ENCODE data around the gene SPOCD1. TPM values are rescaled to one million over a fixed set of nuclear protein-coding genes. Genes with fewer than 3 reads are reported as not detected.

The SPOCD1 gene
- total RNA-seq, 1 donor from 2014 or later = not detected

DNA sequence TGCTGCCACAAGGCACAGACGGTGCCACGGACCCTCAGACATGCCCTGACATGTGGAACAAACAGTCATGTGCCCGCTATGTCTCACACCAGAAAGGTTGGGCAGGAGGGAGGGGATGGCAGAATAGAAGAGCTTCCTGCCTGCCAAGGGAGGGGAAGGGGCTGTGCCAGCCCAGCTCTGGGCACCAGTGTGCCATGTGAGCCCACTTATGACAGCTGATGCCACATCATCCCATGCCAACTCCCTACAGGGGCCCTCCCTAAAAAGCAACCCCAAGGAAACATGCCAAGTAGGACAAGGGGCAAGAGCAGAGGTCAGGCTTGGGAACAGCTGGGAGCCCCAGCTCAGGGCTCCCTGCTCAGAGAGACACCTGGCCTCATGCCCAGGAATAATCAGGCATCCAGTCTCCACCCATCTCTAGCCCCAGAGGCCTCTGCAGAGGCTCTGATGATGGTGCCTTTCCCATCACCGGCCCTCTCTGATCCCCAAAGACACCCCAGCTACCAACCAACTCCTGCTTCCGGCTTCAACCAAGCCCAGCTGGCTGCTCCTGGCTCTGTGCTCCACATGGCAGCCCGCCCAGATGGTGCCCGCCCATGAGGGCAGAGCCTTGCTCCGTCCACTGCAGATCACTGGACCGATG, 62.0 kb downstream of the SPOCD1 start:
- DNase-seq = peak; percentile 68
- peak; percentile 65 for ATAC-seq (ENCODE audit: poor library complexity)
- intact Hi-C loops (cut with DNase I) = no loop called here

DNA sequence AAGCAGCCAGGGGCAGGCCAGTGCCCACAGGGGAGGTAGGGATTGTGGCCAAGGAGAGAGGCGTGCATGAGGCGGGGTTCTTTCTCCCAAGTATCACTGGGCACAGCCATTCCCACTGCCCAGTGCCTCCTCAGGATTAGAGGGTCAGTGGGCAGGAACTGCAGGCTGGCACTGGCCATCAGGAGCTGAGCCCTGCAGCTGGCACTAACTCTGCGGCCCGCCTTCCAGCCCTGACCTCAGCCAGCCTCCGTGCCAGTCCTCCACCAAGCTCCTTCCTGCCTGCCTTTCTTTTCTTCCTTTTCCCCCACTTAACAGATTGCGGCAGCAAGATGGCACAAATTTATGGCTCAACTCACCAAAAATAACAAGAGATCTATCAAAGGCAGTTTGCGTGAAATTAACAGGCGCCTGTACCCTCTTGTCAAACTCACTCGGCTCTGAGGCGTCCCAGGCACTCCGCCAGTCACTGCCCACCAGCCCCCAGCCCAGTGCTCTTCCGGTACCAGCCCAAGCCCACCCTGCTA, 62.8 kb downstream of the SPOCD1 start:
- intact Hi-C loops (cut with DNase I) = no loop called here
- DNase-seq = no peak
- ATAC-seq (ENCODE audit: poor library complexity) = peak; percentile 28

DNA sequence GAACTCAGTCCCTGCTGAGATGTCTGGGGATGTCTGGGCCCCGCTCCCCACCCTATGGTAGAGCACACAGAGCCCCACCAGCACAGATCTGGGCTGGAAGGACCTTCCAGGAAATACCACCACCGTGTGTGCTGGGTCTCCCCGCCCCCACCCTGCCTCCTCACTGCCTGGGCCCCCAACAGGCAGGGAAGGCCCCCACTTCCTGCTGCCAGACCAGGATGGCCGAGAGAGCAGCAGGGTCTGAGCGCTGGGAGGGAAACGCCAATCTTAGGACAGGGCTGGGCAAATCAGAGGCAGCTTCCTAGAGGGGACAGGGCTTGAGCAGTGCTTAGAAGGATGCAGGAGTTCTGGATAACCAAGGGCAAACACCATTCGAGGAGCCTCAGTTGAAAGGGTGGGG, 63.6 kb downstream of the SPOCD1 start:
- ATAC-seq (ENCODE audit: poor library complexity) (no peak), DNase-seq (no peak)
- intact Hi-C loops (cut with DNase I) = no loop called here

DNA sequence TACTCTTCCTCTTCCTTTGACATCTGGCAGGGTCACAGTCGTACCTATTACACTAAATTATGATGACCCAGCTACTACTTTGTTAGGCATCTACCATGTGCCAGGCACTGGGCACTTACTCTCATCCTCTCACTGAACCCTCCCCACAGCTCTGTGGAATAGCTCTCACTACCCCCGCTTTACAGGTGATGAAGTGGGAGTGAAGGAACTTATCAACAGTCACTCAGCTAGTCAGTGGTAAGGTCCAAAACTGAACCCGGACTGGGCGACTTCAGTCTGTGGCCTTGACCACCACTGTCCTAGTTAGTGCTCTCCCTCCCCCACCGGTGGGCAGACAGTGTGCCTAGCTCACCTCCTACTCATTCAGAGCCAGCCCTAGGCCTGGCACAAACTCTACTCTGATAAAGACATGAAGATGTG, 64.0 kb downstream of the SPOCD1 start:
- ATAC-seq (ENCODE audit: poor library complexity) (peak; percentile 54), DNase-seq (peak; percentile 63)
- intact Hi-C loops (cut with DNase I) = no loop called here

DNA sequence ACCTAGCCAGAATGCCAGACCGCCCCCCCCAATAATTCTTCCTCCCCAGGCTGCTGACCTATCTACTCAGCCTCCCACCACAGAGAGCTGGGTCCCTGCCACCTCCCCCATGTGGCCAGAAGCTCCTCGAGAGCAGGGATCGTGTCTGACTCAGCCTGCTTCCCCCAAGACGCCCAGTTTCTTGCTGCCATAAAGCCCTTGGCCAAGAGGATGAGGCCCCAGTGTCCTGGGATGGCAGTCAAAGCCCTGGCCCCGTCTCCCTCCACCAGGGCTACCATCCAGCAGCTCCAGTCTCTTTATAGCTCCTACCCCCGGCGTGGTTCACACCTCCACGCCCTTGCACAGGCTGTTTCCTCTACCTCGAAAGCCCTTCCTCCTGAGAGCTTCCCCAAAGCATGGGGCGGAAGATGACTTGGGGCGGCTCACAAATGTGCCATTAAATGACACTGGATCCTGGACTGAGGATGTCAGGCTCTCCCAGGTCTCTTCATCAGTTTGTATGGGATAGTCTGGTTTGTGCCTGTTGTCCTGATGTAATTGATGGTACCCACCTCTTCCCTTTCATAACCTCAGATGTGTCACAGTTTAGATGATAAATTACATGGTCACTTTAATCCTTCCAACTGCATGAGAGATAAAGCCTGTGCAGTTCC, 64.8 kb downstream of the SPOCD1 start:
- intact Hi-C loops (cut with DNase I) = no loop called here
- ATAC-seq (ENCODE audit: poor library complexity) = no peak
- DNase-seq = no peak

DNA sequence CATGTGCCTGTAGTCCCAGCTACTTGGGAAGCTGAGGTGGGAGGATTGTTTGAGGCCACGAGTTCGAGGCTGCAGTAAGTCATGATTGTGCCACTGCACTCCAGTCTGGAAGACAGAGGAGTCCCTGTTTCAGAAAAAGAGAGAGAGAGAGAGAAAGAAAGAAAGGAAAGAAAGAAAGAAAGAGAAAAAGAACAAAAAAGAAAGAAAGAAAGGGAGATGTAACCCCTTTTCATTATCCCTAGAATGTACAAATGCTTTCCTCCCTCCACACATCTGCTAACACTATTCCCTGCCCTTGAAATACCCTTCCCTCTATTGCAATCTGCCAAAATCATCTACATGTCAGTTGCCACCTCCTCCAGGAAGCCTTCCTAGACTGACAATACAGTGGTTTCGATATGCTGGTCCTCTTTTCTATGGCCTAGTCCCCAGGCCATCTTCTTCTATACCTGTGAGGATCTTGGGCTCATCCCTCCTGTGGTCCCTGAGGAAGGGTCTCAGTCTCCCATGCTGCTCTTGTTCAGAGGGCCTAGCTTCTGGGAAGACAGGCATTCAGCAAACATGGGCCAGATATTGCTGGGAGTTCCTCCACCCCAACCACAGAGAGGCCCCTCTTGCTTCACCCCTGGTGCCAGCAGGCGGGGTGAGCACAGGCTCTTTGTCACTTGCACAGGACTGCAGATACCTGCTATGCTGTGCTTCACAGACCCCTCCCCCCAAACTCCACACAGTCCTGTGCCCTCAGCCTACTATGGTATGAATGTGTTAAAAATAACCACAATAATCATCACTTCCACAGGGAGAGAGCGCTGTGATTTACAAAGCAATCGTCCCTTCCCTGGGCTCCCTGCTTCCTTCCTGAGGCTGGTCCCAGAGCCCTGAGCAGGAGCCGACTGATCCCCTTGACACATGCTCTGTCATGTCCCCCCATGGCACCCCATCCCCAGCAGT, 65.8 kb downstream of the SPOCD1 start:
- ATAC-seq (ENCODE audit: poor library complexity) (no peak), DNase-seq (no peak)
- intact Hi-C loops (cut with DNase I) = no loop called here

DNA sequence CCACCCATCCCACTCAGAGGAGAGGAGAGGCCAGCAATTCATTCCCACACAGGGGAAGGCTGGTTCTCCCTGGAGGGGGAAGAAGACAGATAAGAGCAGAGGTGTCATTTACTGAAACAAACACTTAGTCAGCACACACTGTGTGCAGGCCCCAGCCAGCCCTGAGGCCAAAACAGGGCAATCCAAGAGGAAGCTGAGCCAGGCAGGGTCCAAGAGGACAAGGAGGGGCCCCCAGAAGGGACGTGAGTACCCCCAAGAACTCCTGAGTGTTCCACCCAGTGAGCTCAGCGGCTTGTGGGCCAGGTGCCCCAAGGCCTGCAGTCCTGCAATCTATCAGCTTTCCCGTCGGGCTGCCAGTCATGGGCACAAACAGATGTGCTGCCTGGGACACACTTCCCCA, 67.5 kb downstream of the SPOCD1 start:
- intact Hi-C loops (cut with DNase I) = no loop called here
- ATAC-seq (ENCODE audit: poor library complexity) = peak; percentile 36
- peak; percentile 59 for DNase-seq

DNA sequence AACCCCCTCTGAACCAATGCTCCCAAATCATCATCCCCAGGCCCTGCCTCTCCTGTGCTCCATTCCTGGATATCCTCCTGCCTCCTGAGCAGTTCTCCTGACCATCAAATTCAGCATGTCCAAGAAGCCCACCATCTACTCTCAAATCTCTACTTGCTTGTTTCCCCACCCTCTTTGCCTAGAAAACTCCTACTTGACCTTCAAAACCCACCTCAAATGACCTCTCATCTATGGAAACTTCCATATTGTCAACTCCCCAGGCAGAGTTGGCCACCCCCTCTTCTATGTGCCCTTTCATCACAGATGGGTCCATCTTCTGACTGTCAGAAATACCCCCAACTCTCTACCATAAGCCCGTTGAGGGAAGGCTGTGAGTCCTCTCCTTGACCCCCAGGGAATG, 68.5 kb downstream of the SPOCD1 start:
- ATAC-seq (ENCODE audit: poor library complexity) = no peak
- intact Hi-C loops (cut with DNase I) = no loop called here
- no peak for DNase-seq

DNA sequence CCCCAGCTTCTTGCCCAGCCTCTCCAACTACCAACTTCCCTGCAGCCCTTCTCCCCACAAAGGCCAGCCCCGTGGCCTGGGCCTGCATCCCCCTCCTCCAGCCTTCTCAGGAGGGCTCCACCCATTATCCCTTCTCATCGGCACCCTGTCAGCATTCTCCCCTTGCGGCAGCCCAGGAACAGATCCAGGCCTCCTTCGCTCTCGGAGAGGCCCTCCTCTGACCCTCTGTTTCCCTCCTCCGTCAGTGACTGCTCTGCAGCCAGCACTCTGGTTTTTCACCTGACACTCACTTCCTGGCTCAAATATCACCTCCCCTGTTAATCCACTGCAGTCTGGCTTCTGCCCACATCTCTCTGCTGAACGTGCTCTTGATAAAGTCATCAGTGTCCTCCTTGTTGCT, 69.1 kb downstream of the SPOCD1 start:
- intact Hi-C loops (cut with DNase I) = no loop called here
- peak; percentile 23 for ATAC-seq (ENCODE audit: poor library complexity)
- no peak for DNase-seq

DNA sequence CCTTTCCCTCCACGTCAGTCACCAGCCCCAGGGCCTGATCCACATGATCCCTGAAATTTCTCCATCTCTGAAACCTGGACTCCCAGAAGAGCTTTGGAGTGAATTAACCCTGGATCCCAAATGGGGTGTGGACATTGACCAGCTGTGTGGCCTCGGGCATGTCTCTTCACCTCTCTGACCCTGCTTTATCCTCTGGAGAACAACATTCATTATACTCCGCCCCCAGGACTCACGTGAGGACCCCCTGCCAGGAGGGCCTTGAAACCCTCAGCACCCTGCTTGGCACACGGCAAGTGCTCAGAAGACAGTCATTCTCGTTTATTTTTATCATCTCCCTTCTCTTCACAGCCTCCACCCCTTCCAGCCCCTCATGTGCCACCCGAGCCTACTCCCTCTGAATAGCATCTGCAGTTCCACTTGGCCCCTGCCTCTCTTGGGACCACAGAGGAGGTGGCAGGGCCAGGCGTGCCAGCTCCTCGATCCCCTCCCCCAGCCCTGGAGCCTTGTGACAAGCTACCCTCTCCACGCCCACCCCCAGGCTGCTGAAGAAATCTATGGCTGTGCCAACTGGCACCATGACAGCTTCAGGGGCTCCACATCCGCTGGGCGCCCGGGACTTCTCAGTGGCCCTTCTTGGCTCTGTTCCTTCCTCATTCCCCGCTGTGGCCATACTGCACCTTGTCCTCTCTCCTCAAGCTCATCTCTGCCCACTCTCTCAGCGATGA, 69.7 kb downstream of the SPOCD1 start:
- ATAC-seq (ENCODE audit: poor library complexity) (no peak), DNase-seq (no peak)
- intact Hi-C loops (cut with DNase I) = no loop called here

DNA sequence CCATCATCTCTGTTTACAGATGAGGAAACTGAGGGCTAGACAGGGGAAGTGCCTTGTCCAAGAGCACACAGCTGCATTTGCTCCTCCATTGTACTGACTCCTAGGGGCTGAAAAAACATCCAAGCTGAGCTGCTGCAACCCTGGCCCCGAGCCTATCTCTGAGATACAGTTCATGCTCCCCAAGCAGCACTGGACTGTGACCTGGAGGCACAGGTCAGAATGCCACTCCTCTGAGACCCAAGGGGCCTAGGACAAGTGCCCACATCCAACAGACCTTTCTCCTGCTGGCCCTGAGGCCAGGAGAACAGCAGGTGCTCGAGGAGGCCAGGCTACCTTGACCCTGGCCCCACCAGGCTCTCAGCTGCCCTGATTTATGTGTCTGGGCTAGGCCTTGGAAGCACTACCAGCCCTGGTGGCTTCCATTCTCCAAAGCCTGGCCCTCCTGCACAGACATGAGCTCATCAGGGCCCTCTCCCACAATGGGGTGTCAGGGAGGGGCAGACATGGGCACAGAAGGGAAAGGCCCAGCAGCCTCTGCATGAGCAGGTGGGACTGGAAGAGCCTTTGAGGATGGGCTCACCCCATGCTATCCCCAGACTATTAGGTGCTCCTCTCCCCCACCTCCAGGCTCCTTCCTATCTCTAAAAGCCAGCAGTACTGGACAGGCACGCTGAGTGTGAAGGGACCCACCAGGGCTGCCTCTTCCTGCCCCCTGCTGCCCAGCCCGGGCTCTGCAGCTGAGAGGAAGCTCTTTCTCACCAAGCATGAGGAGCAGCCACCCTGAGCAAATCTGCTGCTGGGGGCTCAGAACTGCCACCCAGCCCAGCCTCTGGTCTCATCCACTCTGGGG, 70.5 kb downstream of the SPOCD1 start:
- DNase-seq (peak; percentile 74), ATAC-seq (ENCODE audit: poor library complexity) (peak; percentile 70)
- intact Hi-C loops (cut with DNase I) = no loop called here

DNA sequence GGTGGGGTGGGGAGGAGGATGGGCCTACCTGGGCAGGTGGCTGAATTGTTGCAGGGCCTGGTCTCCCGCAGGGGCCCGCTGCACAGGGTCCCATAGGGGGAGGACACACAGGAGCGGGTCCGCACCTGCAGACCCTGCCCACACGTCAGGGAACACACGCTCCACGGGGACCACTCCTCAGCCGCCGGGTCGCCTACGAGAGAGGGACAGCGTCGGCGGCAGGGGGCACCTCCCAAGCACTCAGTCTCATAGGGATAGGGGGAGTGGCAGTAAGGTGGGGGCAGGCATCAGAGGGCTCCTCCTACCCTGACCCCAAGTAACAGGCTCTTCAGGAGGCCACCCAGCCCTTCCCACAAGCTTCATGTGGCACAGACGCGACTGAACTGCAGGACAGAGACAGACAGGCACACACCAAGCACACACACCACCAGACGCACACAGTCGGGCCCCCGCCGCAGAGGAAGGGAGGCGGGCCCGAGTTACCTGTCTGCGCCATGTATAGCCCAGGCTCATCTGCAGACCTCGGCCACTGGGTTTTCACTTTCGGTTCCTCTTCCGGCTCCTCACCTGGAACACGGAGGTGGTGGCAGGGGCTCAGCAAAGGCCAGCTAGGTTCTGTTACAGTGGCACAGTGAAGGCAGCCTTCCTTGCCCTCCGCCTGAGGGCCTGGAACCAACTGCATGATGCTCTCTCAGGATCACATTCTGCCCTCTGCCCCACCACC, 71.5 kb downstream of the SPOCD1 start:
- DNase-seq = no peak
- intact Hi-C loops (cut with DNase I) = no loop called here
- no peak for ATAC-seq (ENCODE audit: poor library complexity)

DNA sequence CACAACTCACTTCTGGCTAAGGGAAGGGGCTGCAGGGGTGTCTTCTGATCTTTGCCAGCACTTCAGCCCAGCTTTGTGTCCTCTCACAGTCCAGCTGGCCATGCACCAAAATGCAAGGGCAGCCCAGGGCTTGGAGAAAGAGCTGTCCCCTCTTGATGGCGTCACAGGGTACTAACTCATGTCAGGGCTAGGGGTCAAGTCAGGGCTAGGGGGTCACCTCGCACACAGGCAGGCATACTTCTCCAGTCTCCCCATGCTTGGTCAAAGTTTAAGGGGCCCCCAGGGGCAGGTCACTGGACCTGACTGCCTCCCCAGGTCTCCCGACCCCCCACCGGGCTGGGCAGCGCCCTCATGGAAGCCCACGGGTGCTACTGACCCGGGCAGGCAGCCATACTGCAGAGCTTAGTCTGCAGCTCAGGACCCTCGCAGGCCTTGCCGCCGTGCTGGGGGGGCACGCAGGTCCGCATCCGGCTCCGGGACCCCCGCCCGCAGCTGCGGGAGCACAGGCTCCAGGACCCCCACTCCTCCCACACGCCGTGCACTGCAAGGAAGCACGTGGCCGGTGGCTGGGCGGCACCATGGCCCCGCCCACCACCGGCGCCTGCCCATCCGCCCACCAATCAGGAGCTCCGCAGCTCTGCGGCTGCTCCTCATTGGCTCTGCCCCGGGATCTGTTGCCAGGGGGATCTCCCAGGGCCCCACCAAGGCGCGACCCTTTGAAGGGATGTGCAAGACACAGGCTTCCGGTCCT, 73.2 kb downstream of the SPOCD1 start:
- DNase-seq = no peak
- ATAC-seq (ENCODE audit: poor library complexity) = no peak
- intact Hi-C loops (cut with DNase I) = no loop called here
